Activated T-cell treated with anti-CD3 and anti-CD28 coated beads, Interleukin-2, amount 50 U/mL, for 72 hours (primary cell): ENCODE results near the gene TNFAIP8L1. TPM values are rescaled to one million over a fixed set of nuclear protein-coding genes. Genes with fewer than 3 reads are reported as not detected.
"Not testable (repeated sequence)": the region's sequence is repeated elsewhere in the genome, so short reads cannot be mapped to it uniquely, and the experiment has no call there.

Source experiments
- ATAC-seq, 2 donors: fragments of 150-1000 bp; cut with Tn5 transposase; replicated peaks in 1 of 2; 2 replicates each; pipeline ENCODE4 v1.10.0; 2021; ENCODE audit warnings: moderate library complexity in 2 of 2, mild to moderate bottlenecking in 1 of 2
- DNase-seq, 2 donors: peaks; one replicate each; pipeline ENCODE4 v3.0.0; 2021 to 2022; ENCODE audit warnings: mixed read lengths in 1 of 2
- H3K27ac Mint-ChIP-seq: one replicate; pipeline ENCODE4 v1.8.0; 2022; ENCODE audit warnings: mild to moderate bottlenecking, moderate library complexity, mixed read lengths
- H3K27me3 Mint-ChIP-seq: one replicate; pipeline ENCODE4 v1.8.0; 2022; ENCODE audit warnings: low read depth, mixed read lengths
- H3K36me3 Mint-ChIP-seq, 2 donors: one replicate each; pipeline ENCODE4 v1.8.0; 2022; ENCODE audit warnings: mixed read lengths in 2 of 2, mild to moderate bottlenecking in 1 of 2; ENCODE audit not compliant: insufficient read depth in 2 of 2
- H3K4me1 Mint-ChIP-seq: one replicate; pipeline ENCODE4 v1.8.0; 2022; ENCODE audit warnings: low read depth, mixed read lengths
- H3K4me3 Mint-ChIP-seq, 2 donors: one replicate each; pipeline ENCODE4 v1.8.0; 2022; ENCODE audit warnings: mild to moderate bottlenecking in 2 of 2, mixed read lengths in 2 of 2, moderate library complexity in 2 of 2
- H3K9me3 Mint-ChIP-seq, 2 donors: one replicate each; pipeline ENCODE4 v1.8.0; 2022; ENCODE audit warnings: mixed read lengths in 2 of 2
- total RNA-seq, 2 donors: library from RNA; stranded (reverse); gene quantifications; one replicate each; pipeline ENCODE4 v1.2.3, GENCODE V29; 2022

The TNFAIP8L1 gene
- total RNA-seq = 10 to 100 TPM; 22.1 to 25.7 TPM

GRCh38 chr19:4638828-4639530, at the start of gene TNFAIP8L1:
TNFAIP8L1 (plus strand) TSS chr19:4639516; CDS start chr19:4651870, 12,354 bp downstream.
- H3K27ac Mint-ChIP-seq = peak within 1 kb of the TSS; percentile 100

GRCh38 chr19:4589579-4590410, 49.5 kb upstream of the TNFAIP8L1 start:
- Mint-ChIP-seq H3K4me3 (no peak overlapping the region), H3K27me3 (peaks cover 70% of the 10 kb centered on the region), H3K27ac (no peak overlapping the region), H3K9me3 (no peaks in the 10 kb centered on the region), H3K36me3 (no peaks in the 10 kb centered on the region), H3K4me1 (no peaks in the 10 kb centered on the region)
- ATAC-seq = peak; percentile 53 to 62
- peak; percentile 23 to 44 for DNase-seq

More at GRCh38 chr19:4638828-4639530, at the start of gene TNFAIP8L1:
- Mint-ChIP-seq H3K4me1 (peaks cover 42% of the 10 kb centered on the region), H3K27me3 (no peaks in the 10 kb centered on the region), H3K9me3 (no peaks in the 10 kb centered on the region), H3K36me3 (peaks cover 0 to 6% of the 10 kb centered on the region in 2 donors), H3K4me3 (peak within 1 kb of the TSS; percentile 95 to 99)
- ATAC-seq (peak; percentile 92), DNase-seq (peak; percentile 100)

- Mint-ChIP-seq H3K27ac (no peak overlapping the region), H3K27me3 (peaks cover 63% of the 10 kb centered on the region), H3K9me3 (no peaks in the 10 kb centered on the region), H3K36me3 (no peaks in the 10 kb centered on the region), H3K4me3 (no peak overlapping the region), H3K4me1 (no peaks in the 10 kb centered on the region)
- ATAC-seq (no peak), DNase-seq (no peak)
Measured at GRCh38 chr19:4590559-4590958, 48.8 kb upstream of the TNFAIP8L1 start.

GRCh38 chr19:4591320-4591719, 48.0 kb upstream of the TNFAIP8L1 start:
- Mint-ChIP-seq H3K9me3 (no peaks in the 10 kb centered on the region), H3K27me3 (peaks cover 55% of the 10 kb centered on the region), H3K27ac (no peak overlapping the region), H3K36me3 (no peaks in the 10 kb centered on the region), H3K4me3 (no peak overlapping the region), H3K4me1 (no peaks in the 10 kb centered on the region)
- DNase-seq (no peak), ATAC-seq (no peak)

GRCh38 chr19:4592445-4592844, 46.9 kb upstream of the TNFAIP8L1 start:
- no peak for DNase-seq
- Mint-ChIP-seq H3K9me3 (no peaks in the 10 kb centered on the region), H3K27ac (no peak overlapping the region), H3K4me3 (no peak overlapping the region), H3K4me1 (peaks cover 3% of the 10 kb centered on the region), H3K36me3 (no peaks in the 10 kb centered on the region), H3K27me3 (peaks cover 48% of the 10 kb centered on the region)
- no peak for ATAC-seq

- Mint-ChIP-seq H3K9me3 (no peaks in the 10 kb centered on the region), H3K36me3 (no peaks in the 10 kb centered on the region), H3K4me1 (peaks cover 5% of the 10 kb centered on the region), H3K4me3 (no peak overlapping the region), H3K27ac (no peak overlapping the region), H3K27me3 (peaks cover 42% of the 10 kb centered on the region)
- DNase-seq (no peak), ATAC-seq (no peak)
Measured at GRCh38 chr19:4593409-4593851, 45.9 kb upstream of the TNFAIP8L1 start.

- no peak for ATAC-seq
- peaks cover 5% of the 10 kb centered on the region for H3K4me1 Mint-ChIP-seq
Measured at GRCh38 chr19:4594201-4594600, 45.1 kb upstream of the TNFAIP8L1 start.

GRCh38 chr19:4595158-4595557, 44.2 kb upstream of the TNFAIP8L1 start:
- peaks cover 38% of the 10 kb centered on the region for H3K27me3 Mint-ChIP-seq
- not testable (repeated sequence) for H3K4me3 Mint-ChIP-seq, ATAC-seq, H3K27ac Mint-ChIP-seq, H3K4me1 Mint-ChIP-seq, H3K36me3 Mint-ChIP-seq, H3K9me3 Mint-ChIP-seq, DNase-seq

More at GRCh38 chr19:4594201-4594600, 45.1 kb upstream of the TNFAIP8L1 start:
- Mint-ChIP-seq H3K27ac (no peak overlapping the region), H3K27me3 (peaks cover 41% of the 10 kb centered on the region), H3K9me3 (no peaks in the 10 kb centered on the region), H3K4me3 (no peak overlapping the region), H3K36me3 (no peaks in the 10 kb centered on the region)
- DNase-seq = no peak

GRCh38 chr19:4596033-4596904, 43.0 kb upstream of the TNFAIP8L1 start:
- DNase-seq (no peak), ATAC-seq (no peak)
- Mint-ChIP-seq H3K4me3 (no peak overlapping the region), H3K4me1 (peaks cover 5% of the 10 kb centered on the region), H3K36me3 (no peaks in the 10 kb centered on the region), H3K27me3 (peaks cover 34% of the 10 kb centered on the region), H3K27ac (no peak overlapping the region), H3K9me3 (no peaks in the 10 kb centered on the region)

- Mint-ChIP-seq H3K36me3 (no peaks in the 10 kb centered on the region), H3K4me3 (peak overlapping the region; percentile 14 to 66), H3K27ac (no peak overlapping the region), H3K27me3 (peaks cover 28% of the 10 kb centered on the region), H3K4me1 (peaks cover 5% of the 10 kb centered on the region), H3K9me3 (no peaks in the 10 kb centered on the region)
- peak; percentile 61 to 66 for ATAC-seq
- peak; percentile 51 to 61 for DNase-seq
Measured at GRCh38 chr19:4597278-4597974, 41.9 kb upstream of the TNFAIP8L1 start.

- Mint-ChIP-seq H3K27me3 (peaks cover 22% of the 10 kb centered on the region), H3K36me3 (no peaks in the 10 kb centered on the region), H3K27ac (no peak overlapping the region), H3K9me3 (no peaks in the 10 kb centered on the region), H3K4me3 (peak overlapping the region; percentile 53 to 66), H3K4me1 (peaks cover 5% of the 10 kb centered on the region)
- peak; percentile 74 to 79 for ATAC-seq
- DNase-seq = peak; percentile 57 to 73
Measured at GRCh38 chr19:4597975-4598671, 41.2 kb upstream of the TNFAIP8L1 start.

GRCh38 chr19:4598712-4599111, 40.6 kb upstream of the TNFAIP8L1 start:
- H3K27me3 Mint-ChIP-seq = peaks cover 22% of the 10 kb centered on the region
- H3K4me1 Mint-ChIP-seq = peaks cover 5% of the 10 kb centered on the region
- no peaks in the 10 kb centered on the region for H3K36me3 Mint-ChIP-seq
- H3K4me3 Mint-ChIP-seq = peak overlapping the region; percentile 53 to 66
- DNase-seq = no peak
- H3K9me3 Mint-ChIP-seq = no peaks in the 10 kb centered on the region
- no peak for ATAC-seq
- H3K27ac Mint-ChIP-seq = no peak overlapping the region
